GM23248 (cell line): Measurements from ENCODE around the gene USP38.

Source experiments
- EZH2 ChIP-seq: fragments of 200-600 bp; sonication (generic); IDR thresholded peaks from 2 replicates; pipeline ENCODE4 v1.6.1; 2018; ENCODE audit warnings: antibody characterized with exemption, mild to moderate bottlenecking; ENCODE audit not compliant: insufficient read depth, poor library complexity, severe bottlenecking
- EZH2phosphoT487 ChIP-seq: fragments of 200-600 bp; sonication (generic); IDR thresholded peaks from 2 replicates; pipeline ENCODE4 v1.6.1; 2018; ENCODE audit warnings: antibody characterized with exemption, moderate library complexity, mild to moderate bottlenecking, low read depth; ENCODE audit not compliant: insufficient read depth

DNA sequence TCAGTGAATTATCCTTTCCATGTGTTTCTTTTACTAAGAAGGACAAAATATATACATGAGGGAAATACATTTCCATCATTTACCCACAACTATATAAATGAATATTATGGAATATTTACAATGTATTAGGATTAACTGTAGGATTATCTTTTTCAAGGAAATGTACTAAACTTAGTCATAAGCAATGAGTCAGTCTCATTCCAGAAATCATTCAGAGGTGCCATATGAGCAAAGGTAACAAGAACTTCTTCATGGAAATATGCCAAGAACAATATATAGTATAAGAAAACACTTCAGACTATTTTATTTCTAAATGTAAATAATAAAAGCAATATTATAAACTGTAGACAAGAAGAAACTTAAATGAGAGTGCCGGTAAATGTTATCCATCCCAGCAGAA lies 67.1 kb downstream of the USP38 start:
- TF ChIP-seq EZH2 (no peak), EZH2phosphoT487 (no peak)
